HG03571 (cell line): Measurements from ENCODE around the gene BMPR1B.

Experiments
- ATAC-seq: cut with Tn5 transposase; IDR thresholded peaks from one replicate; pipeline ENCODE4 v1.9.1; 2021; ENCODE audit not compliant: unreplicated experiment

The BMPR1B gene

DNA sequence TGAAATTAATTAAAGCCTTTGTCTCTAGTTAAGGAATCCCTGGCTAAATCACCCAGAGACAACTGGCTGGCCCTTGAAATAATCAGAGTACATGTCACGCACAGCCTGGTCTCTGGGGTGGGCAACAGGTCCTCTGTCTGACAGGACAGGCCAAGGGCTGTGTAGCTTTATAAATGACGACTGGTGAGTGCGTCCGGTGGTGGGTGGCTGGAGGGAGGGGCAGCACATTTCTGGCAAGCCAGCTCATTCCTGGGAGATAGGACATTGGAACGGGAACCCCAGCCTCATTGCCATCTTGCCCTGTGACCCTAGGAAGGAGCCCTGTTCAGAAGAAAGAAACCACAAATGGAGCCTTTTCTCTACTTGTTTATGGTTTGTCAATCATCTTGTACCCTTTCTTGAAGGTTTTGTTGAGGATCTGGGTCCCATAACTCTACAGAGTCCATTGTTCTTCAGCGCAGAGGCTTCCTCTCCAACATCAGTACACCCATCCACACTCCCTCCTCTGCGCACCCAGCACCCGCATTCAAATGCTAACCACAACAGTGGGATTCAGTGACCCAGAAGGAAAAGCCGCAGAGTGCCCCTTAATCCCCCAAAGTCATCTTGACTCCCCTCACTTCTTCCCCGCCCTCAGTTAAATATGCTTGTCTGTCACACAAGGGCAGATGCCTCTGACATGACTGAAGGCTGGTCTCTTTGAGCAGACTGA, 422.9 kb downstream of the BMPR1B start:
- ATAC-seq = no peak

DNA sequence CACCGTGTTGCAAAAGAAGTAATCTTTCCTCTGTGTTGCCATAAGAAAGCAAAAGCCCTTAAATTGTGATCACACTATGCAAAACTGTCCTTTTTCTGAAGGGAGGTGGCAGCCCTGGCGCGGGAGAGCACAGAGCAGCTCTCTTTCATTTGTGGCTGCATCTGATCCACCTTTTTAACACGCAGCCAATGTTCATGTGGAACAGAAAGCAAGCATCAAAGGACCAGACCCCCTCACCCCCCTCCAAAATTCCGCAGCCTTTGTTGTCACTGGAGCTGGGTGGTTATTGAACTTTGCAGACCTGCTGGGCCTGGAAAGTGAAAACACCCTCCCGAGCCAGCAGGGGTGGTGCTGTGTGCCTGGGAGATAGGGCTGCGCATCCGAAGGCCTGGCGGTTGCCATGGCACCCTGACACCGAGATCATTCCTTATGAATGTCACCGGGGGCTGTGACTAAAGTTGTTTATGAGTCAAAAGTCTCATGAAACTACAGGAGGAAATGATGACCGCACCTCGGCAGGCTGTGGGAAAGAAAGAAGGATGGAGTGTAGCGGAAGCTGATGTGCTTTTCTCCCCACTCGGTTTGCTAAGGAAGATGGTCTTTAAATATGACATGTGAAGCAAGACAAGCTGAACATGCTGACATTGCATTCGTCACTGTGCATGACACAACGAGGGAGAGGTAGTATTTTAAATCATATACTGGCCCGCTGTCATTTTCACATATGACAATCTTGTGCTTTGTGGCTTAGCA, 423.7 kb downstream of the BMPR1B start:
- ATAC-seq = no peak

DNA sequence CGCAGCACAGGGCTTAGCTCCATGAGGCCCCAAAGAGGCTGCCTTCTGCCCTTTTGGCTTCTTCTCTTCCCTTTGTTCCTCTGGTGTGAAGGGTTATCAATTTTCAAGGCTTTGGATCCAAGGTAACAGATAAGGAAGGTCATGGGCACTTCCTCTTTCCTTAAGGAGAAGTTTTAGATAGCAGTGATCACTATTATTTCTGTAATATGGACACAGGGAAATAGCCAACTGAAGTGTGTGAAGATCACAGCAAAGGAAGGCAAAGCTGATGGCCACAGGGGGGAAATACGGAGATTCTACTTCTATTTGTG, 424.2 kb downstream of the BMPR1B start:
- no peak for ATAC-seq

DNA sequence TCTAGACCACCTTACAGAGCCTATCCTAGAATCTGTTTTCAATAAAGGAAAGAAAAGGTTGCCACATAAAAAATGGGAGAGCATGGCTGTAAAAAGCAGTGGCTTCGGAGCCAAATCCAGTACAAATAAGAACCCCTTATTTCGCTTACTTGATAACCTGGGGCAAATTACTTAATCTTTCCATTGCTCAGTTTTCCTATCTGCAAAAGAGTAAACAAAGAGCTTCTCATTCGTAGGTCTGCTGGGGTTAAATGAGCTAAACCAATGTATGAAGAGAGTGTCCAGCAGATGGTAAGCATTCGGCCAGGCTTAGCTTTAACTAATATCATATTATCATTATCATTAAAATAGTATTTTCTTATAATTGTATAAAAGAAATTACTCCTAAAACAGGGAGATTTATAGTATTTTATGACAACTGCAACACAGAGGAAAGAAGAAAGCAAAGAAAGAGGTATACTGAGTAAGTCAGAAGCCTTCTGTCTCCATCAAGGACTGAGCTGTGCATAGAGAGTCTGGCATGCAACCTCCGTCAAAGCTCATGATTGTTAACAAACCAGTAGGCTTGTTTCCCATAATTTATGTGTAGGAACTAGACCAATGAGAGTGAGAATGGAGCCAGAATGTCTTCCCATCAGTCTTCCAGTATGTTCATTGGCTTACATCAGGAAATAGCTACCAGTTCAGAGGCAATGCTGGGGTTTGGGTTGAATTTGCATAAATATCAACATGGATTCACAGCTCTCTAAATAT, 426.1 kb downstream of the BMPR1B start:
- no peak for ATAC-seq

DNA sequence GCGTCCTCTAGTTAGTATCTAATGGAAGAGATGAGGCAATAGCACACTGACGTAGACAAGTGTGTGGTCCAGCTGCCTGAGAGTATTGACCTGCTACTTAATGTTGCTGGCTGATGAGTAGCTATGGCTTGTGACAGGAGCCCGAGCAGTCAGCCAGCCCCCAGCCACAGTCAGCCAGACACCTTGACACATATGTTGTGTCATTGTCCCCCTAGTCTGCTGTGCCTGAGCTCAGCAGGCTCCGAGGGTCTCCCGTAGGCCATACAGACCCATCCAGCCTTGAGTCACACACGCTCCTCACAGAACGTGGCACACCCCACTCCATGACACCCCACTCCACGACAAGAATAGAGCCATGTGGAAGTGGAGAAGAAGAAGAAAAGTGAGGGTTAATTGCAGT, 428.9 kb downstream of the BMPR1B start:
- ATAC-seq = no peak

DNA sequence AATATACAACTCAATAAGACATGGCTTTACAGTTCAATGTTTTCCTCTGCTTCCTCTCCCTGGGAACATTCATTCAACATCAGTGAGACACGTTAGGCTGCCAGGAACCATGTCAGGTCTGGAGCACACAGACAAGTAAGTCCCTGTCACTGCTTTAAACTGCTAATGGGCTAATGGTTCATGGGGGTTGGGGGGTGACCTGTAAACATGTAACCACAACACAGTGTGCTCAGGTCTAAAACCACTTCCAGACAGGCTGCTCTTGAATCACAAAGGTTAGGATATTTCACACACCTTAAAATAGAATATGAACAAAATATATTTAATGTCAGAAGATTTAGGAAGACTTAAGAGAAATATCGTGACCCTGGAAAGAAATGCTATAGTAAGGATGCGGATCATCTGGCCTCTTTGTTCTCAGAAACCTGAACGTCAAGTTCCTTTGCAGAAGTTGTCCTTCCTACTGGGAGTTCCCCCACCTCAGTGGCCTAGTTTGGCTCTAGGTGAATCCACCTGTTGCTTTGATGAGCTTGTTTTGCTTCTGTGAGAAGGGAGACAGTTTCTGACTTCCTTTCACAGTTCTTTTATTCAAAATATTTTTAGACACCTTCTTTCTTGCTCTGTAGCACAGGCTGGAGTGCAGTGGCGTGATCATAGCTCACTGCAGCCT, 431.1 kb downstream of the BMPR1B start:
- ATAC-seq = no peak

DNA sequence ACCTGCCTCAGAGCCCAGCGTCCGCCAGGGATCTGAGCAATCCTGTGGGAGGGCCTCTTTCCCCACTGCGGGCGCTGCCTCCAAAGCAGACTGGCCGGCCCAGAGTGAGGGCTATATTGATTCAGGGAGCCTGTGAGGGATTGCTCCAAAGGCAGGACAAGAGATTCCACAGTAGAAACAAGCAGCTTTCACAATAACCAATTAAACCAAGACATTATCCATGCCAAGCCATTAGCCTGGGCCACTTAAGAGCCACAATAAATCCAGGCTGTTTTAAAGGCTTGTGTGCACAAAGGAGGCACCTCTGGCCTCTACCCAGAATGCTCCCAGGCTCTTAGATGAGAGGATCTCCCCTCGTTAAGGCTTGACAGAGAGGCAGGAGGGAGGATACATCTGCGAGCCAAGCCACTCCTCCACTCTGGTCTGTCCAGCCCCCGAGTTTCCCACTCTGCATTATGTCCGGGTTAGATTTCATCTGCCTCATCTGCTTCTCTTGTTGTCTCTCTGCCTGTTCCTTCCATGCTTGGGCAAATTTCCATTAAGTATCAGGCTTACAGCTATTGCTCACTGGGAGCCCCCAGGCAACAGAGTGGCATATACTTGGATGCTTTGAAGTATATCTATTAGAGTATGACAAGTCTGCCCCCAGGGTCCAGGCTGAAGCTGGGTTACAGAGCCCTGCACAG, 433.1 kb downstream of the BMPR1B start:
- ATAC-seq = no peak

DNA sequence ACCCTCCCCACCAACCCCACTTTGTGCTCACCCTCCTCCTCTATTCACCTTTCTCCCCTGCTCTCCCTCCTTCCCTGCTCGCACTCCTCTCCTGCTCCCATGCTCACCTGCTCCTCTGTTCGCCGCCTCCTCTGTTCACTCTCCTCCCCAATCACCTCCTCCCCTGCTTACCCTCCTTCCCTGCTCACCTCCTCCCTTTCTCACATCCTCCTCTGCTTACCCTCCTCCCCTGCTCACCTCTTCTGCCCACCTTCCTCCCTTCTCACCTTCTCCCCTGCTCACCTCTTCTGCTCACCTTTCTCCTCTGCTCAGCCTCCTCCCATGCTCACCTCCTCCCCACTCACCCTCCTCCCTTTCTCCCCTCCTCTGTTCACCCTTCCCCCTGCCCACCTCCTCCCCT, 433.8 kb downstream of the BMPR1B start:
- no peak for ATAC-seq

DNA sequence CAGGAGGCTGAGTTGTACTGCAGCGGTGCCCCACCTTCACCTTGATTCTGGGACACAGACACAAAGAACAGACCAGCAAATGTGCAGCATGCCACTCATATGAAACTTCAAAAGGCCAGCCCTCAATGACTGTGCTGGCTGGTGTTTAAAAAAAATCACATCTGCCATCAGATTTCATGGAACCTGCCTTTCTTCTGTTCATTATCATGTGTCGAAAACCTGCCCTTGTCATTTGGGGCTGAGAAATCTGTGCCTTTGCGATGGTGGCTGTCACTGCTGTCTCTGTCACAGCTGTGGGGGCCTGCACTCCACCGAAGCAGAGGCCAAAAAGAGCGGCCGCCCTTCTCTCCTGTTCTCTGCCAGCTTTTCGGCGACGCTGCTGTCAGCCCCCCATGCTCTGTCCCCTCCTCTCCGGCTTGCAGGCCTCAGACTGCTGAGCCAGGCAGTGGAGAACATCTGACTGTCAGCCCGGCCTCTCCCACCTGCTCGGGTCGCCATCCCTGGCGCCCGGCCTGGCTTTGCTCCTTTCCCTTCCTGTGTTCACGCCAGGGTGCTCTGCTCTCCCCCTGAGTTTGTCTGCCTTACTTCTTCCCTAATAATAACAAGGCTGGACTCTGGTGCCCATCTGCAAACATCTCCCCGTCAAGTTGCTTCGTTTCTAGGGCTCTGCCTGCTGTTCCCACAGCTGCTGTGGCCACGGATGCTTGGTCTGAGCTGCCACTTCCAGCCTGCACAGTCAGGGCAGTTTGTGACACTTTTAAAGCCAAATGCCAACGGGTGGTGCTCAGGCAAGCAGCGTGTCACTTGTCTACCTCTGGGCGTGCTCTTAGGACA, 435.9 kb downstream of the BMPR1B start:
- no peak for ATAC-seq

DNA sequence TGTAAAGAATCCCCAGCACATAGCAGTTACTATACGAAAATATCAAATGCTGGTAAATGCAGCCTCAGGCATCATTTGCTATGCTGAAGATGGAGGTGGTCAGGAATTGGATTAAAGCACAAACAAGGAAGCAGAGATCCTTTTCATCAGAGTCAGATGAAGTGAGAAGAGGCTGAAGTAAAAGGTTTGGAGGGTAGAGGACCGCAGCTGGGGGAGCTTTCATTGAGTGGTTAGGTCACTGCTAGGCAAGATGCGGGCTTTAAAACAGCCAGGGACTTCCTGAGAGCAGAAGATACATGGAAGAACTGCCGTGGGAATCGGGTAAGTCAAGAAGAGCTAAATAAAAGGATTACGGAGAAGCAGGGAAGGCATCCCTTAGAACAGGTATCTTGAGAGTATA, 439.6 kb downstream of the BMPR1B start:
- ATAC-seq = no peak

DNA sequence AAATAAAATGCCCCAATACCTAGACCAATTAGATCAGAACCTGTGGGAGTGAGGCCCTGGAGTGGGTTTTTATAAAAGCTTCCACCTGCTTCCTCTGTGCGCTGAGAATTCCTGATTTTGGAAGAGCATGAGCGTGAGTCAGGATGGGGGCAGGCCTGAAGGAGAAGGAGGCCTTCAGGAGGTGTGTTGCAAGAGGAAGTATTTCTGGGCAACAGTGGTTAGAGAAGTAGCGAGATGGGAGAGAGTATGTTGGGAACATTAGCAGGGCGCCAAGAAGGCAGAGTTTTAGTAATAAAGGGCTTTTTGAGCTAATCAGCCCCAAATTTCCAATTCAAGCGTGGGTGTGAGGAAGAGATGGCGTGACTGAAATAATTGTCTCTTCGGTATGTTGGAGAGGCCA, 441.2 kb downstream of the BMPR1B start:
- no peak for ATAC-seq

DNA sequence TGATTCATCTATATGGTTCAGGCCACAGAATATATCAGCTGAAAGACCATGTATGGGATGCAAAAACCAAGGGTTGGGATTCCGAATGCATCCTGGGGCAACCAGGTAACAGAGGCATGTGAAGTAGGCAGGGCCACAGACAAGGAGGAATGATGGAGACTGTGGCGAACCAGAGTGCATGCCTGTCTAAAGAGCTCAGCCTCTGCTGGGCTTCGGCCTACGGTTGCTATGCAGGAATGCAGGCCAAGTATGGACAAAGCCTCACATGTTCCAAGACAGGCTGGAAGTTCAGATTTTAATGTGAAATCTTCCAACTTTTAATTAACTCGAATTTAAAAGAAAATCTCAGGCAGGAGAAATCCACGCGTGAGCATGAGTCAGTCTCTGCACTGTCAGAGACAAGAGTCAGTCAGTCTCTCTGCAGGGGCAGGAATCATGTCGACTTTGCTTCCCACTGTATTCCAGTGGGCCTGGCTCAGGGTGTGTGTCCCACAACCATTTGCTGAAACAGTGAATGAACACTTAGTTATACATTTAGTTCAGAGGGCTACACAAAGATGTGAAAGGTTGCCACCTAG, 446.6 kb downstream of the BMPR1B start:
- ATAC-seq = no peak

DNA sequence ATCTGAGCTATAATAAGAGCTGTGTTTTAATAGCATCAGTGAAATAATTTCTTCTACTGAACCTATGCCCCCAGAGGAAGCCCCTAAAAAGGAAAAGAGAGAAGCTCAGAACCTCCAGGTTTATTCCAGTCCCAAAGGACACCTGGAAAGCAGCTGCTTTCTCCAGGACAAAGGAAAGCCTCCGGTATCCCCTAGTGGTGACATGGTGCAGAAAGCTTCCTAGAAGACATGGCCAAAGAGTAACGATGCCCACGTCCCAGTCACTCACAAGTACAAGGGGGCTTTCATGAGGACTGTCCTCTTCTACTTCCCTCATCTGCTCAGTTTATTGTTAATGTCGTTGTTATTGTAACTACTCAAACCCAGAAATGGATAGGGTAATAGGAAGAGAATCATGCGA, 447.1 kb downstream of the BMPR1B start:
- ATAC-seq = no peak
